Measurements from ENCODE around the gene OPN1SW.

OPN1SW gene

DNA sequence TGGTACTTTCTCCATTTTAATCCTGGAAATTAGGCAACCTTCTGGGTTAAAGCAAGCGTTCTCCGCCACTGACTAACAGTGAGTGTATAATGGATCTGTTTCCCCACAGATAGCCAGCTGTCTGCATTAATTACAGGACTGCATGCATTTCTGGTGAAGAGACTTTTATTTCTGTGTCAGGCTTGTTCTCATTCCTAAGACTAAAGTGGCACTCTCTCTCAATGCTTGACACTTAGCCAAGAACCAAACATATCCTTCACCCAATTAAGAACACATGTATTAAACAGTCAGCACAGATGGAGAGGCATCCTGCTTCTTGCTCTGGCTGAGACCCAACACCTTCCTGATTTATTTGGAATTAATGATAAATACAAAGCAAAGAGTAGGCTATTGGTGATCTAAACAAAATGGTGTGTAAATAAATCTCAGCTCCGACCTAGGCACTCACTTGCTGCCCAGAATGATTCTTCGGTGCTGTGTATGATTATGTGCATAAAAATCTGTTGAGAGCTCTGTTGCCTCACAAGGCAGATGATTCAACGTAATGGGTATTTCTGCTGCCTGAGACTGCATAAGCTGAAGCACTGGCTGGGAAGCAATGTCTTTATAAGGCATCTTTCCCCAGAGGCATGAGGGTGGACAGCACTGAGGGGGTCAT, 19.6 kb downstream of the OPN1SW start:
- peak; percentile 86 for DNase-seq

GRCh38 chr7:128755075-128755818, 20.3 kb downstream of the OPN1SW start:
- no peak for DNase-seq

DNA sequence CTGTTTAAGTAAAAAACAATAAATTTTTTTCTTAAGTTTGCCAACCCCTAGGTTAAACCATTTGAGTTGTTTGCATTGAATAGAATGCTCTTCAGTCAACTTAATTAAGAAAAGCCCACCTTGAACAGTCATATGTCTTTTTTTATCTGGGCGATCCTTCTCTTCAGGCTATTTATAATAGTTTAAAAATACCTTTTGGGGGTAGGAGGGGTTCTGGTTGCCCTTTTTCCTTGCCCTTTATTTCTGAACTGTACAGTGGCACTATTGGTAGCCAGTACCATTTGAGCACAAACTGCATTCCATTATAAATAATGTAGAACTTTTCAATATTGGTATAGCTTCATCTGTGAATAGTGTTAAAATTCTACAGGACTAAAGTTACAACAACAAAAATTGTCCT, 23.3 kb downstream of the OPN1SW start:
- DNase-seq: no peak

- DNase-seq: no peak
Observed at GRCh38 chr7:128747327-128748079, 28.1 kb downstream of the OPN1SW start.

DNA sequence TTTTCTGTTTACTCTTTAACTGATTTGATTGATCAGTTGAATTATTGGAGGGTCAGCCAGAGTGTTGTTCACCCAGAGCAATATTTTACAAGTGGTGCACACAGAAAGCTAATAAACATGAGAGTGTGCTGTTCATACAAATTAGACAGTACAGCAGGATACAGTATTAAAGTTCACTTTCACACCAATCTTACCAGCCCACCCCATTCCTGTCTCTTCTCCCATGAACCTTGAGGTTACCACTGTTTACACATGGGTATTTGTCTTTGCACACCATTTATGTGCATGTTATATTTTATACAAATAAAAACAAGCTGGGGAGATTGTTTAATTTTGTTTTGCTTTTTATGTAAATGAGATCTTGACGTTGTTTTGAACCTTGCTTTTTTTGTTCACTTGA, 29.9 kb downstream of the OPN1SW start:
- no peak for DNase-seq

- no peak for DNase-seq
Observed at GRCh38 chr7:128744366-128744905, 31.2 kb downstream of the OPN1SW start.

DNA sequence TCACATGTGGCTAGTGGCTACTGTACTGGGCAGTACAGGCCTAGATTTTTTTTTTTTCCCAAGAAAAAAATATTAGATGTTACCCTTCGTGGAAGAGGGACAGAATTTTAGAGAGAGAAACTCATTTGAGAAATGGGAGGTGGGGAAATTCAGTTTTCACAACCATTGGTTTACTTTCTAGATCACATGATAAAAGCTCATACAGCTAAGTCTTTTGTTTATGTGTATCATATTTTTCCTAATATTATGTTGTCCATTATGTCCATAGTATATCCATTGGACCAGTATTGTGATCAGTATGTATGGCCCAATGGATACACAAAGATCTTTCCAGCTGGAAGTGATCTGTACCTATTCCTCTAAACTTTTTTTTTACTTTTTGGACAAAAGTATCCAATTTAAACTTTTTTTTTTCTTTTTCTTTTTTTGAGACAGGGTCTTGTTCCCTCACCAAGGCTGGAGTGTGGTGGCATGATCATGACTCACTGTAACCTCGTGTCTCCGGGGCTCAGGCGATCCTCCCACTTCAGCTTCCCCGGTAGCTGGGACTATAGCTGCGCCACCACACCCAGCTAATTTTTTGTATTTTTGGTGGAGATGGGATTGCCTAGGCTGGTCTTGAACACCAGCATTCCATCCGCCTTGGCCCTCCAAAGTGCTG, 32.4 kb downstream of the OPN1SW start:
- no peak for DNase-seq

DNA sequence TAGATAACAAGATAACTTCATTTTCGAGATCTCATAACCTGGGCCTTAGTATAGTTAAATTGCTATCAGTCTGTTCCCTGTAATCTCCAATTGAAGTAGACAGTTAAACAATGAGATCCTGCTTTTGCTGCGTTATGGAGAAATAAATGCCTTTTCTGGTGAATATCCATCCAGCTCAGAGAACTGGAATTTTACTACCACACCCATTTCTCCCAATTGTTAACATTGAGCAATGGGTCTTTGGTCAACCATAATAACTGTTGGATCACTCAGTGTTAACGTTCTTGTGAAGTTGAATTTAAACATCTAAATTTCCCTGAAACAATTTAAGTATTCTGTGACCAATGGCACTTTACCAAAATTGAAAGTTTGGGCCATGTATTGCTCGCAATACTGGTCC, 33.4 kb downstream of the OPN1SW start:
- no peak for DNase-seq

DNA sequence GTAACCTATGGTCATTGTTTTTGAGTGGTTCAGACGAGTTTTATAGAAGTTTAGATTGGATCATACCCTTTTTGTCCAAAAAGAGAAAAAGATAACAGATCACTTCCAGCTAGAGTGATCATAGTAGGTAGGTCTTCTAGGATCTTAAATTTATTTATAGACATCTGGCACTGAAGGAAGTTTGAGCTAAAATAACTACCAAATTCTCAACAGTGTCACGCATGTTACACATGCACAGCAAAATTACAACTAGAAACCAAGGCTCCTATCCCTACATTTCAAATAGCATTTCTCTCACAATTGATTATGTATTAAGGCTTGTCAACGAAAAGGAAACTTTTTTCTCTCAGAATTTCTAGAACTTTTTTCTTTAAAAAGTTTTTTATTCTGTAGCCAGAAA, 34.1 kb downstream of the OPN1SW start:
- no peak for DNase-seq

DNA sequence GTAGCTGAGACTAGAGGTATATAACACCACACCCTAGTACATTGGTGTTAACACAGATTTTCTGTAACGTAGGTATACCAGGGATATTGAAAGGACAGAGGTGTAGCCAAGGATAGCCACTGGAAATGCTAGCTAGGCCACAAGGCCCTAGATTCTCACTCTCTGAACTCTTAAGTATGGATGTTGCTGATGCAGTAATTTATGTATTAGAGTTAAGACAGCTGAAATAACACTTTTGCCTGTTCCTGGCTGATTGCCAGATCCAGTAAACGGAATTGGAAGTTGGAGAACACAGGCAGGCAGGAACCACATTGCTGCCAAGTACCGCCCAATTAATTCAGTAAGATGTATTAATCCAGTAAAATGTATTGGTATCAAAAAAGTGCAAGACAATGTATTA, 34.6 kb downstream of the OPN1SW start:
- peak; percentile 27 for DNase-seq

DNA sequence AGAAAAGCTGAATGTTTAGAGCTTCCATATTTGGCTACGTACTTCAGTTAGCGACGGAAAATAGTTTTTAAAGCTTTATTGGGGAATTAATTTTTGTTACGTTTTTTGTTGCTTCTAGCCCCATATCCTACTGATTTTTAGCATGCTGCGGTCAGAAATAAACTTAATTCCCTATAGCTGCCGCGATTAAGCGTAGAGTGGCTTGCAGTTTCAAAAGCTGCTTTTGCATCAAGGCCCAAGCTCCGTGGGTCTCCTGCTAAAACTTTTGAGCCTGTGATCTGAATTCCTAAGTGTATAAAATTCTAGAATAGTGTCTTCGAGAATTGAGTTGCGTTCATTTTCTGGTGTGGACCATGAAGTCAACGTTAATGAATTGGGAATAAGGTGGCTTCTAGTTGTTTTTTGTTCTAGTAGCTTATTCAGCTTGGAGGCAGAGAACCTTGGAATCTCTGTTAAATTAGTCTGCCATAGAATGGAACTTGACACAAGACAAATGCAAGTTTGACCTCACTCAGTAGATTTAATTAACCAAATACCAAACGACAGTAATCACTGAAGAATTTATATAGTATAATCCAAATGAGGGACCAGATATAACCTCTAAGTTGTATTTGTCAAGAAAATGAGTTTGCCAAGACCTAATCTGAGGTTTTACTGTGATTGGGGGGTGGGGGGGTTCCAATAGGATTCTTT, 35.5 kb downstream of the OPN1SW start:
- DNase-seq: no peak

- DNase-seq: peak; percentile 92
Observed at GRCh38 chr7:128739048-128739962, 36.3 kb downstream of the OPN1SW start, which contains the start of gene CALU. TSS of gene CALU (plus strand) at chr7:128739359. CDS start at chr7:128748584, 9,225 bp downstream.

DNA sequence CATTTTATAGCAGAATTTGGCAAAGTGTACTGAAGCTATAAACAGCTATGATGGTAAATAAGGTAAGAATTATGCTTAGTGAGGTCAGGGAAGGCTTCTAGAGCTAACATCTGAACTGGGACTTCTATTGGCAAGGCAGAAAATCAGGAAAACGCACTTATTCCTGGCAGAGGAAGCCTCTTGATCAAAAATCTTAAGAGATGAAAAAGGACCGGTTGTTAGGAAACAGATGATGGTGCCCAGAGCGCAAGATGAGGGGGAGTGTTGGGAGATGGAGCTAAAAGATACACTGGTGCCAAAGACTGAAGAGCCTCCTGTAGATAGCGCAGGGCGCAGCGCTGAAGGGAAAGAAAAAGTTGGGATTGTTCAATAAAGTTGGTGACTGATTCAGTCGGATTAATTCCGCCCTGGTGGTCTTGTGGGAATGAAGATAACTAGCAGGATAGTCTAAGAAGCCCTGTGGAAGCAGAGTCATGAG, 37.0 kb downstream of the OPN1SW start:
- DNase-seq: peak; percentile 69

DNA sequence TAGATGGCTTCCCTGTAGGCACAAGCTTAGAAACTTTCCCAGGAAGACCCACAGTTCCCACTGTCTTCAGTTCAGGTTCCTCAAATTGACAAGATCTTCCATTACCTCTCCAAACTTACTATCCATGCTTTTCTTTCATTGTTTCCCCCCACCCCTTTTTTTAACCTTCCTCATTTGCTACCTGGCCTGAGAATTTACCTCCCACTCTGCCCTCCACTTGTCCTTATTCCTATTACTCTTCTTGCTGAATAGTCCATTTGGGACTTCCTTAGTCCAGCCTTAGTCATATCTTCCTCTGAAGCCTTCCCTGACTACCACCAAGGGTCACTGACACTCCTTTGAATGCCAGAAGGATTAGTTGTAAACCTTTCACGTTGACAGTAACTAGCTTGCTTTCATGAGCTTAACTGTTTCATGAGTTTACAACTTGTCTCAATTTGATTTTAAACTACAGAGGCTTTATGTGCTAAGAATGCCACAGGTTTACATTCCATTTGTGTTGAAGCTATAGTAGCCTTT, 37.7 kb downstream of the OPN1SW start:
- DNase-seq: no peak

DNA sequence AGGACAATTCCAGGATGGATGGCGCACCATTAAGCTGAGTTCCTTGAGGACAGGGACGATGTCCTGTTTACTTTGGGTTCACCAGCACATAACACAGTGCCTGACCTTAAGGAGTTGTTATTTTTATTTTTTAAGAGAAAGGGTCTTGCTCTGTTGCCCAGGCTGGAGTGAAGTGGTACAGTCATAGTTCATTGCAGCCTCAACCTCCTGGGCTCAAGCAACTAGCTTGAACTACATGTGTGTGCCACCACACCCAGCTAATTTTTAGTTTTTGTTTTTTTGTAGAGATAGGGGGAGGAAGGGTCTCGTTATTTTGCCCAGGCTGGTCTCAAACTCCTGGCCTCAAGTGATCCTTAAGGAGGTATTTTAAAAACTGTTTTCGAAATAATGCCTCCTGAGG, 38.2 kb downstream of the OPN1SW start:
- no peak for DNase-seq

DNA sequence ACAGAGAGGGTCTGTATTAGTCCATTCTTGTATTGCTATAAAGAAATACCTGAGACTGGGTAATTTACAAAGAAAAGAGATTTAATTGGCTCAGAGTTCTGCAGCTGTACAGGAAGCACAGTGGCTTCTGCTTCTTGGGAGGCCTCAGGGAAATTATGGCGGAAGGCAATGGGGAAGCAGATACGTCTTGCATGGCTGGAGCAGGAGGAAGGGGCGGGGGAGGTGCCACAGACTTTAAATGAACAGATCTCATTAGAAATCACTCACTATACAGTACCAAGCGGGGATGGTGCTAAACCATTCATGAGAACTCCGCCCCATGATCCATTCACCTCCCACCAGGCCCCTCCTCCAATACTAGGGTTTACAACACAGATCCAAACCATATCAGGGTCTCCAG, 40.2 kb downstream of the OPN1SW start:
- DNase-seq: no peak

- DNase-seq: no peak
Observed at GRCh38 chr7:128734890-128735289, 40.7 kb downstream of the OPN1SW start.

DNA sequence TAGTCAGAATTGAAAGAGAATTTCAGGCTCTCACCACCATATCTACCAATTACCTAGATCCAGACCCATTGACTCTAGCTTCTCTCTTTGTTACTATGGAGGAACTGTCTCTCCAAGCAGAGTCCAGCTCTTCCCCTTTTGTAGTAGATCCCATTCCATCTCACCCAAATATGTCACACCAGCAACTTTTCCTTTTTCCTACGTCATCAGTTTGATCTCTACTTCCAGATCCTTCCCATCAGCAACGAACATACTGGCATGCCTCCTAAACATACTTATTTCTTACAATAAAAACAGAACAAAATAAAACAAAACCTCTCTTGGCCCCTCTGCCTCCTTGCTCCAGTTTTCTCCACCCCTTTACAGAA, 42.3 kb downstream of the OPN1SW start:
- DNase-seq: no peak

- DNase-seq: no peak
Observed at GRCh38 chr7:128732521-128733277, 42.9 kb downstream of the OPN1SW start.

DNA sequence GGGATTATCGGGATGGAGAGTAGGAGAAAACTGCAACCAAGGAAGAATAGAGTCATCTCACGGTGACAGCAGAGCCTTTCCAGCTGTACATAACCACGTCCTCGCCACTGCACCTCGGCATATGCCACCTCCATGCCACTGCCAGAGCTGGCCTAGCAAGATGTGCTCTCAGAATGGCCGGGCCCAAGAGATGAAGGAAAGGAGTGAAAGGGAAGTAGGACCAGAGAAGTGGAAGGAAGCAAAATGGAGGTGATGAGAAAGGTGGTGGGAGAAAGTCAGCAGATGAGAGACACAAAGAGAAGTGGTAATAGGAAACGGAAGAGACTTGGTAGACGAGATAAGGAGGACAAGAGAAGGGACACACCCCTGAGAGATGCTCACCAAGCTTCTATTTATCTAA, 44.4 kb downstream of the OPN1SW start:
- DNase-seq: no peak
